Measurements from ENCODE around the gene MYL6B.

The MYL6B gene

GRCh38 chr12:56129942-56130495 lies 22.4 kb upstream of the MYL6B start:
- TF ChIP-seq CTCF (conservative IDR thresholded peaks at IDR 0.05; ENCODE audit: low read length) = no peak
- peak overlapping the region; percentile 92 for H3K4me3 ChIP-seq (ENCODE audit: low read length)
- no peak for DNase-seq (ENCODE audit: low read depth)

GRCh38 chr12:56130876-56131275 lies 21.5 kb upstream of the MYL6B start:
- DNase-seq (ENCODE audit: low read depth) = no peak
- no peak for TF ChIP-seq CTCF (conservative IDR thresholded peaks at IDR 0.05; ENCODE audit: low read length)
- no peak overlapping the region for H3K4me3 ChIP-seq (ENCODE audit: low read length)

GRCh38 chr12:56134897-56135296 lies 17.5 kb upstream of the MYL6B start:
- no peak for DNase-seq (ENCODE audit: low read depth)
- TF ChIP-seq CTCF (conservative IDR thresholded peaks at IDR 0.05; ENCODE audit: low read length) = no peak
- H3K4me3 ChIP-seq (ENCODE audit: low read length) = no peak overlapping the region

GRCh38 chr12:56137853-56138571 lies 14.4 kb upstream of the MYL6B start:
- no peak overlapping the region for H3K4me3 ChIP-seq (ENCODE audit: low read length)
- no peak for DNase-seq (ENCODE audit: low read depth)
- no peak for TF ChIP-seq CTCF (conservative IDR thresholded peaks at IDR 0.05; ENCODE audit: low read length)

- no peak for TF ChIP-seq CTCF (conservative IDR thresholded peaks at IDR 0.05; ENCODE audit: low read length)
- no peak for DNase-seq (ENCODE audit: low read depth)
- H3K4me3 ChIP-seq (ENCODE audit: low read length) = no peak overlapping the region
Measured at GRCh38 chr12:56141946-56142784, 10.2 kb upstream of the MYL6B start.

GRCh38 chr12:56143217-56143616 lies 9.2 kb upstream of the MYL6B start:
- TF ChIP-seq CTCF (conservative IDR thresholded peaks at IDR 0.05; ENCODE audit: low read length) = no peak
- H3K4me3 ChIP-seq (ENCODE audit: low read length) = no peak overlapping the region
- DNase-seq (ENCODE audit: low read depth) = no peak
